K562 (cell line): ENCODE data around the gene MYH9.
"Not testable (repeated sequence)": the region's sequence is repeated elsewhere in the genome, so short reads cannot be mapped to it uniquely, and the experiment has no call there.

Experiments
- CTCF ChIP-seq, 3 experiments: IDR thresholded peaks in 2 of 3; conservative IDR thresholded peaks in 1 of 3; 2 replicates each; pipeline ENCODE4 v1.5.1; 2011 to 2012; ENCODE audit warnings: low read length in 3 of 3, mild to moderate bottlenecking in 3 of 3, control low read depth in 2 of 3, improper control_type of control experiment in 1 of 3, inconsistent platforms in 1 of 3, low read depth in 1 of 3, mixed read lengths in 1 of 3, moderate library complexity in 1 of 3; ENCODE audit not compliant: insufficient read depth in 2 of 3
- FOXP4 ChIP-seq: sonication (generic); formaldehyde crosslinking; IDR thresholded peaks from 2 replicates; pipeline ENCODE4 v1.8.0; 2022; ENCODE audit warnings: mild to moderate bottlenecking, missing genetic modification reagents, borderline replicate concordance
- POLR2A ChIP-seq: fragments of 450-650 bp; conservative IDR thresholded peaks from 2 replicates; pipeline ENCODE4 v1.6.1; 2016
- PREB ChIP-seq: sonication (generic); formaldehyde crosslinking; IDR thresholded peaks from 2 replicates; pipeline ENCODE4 v1.8.1; 2023; ENCODE audit warnings: mild to moderate bottlenecking, missing genetic modification reagents
- SAFB2 ChIP-seq: fragments of 200-400 bp; formaldehyde crosslinking; IDR thresholded peaks from 2 replicates; pipeline ENCODE4 v1.6.1; 2018; ENCODE audit warnings: borderline replicate concordance, low read length, low read depth, moderate library complexity; ENCODE audit not compliant: severe bottlenecking
- ZNF134 ChIP-seq: fragments of 250-450 bp; sonication (Bioruptor Pico); conservative IDR thresholded peaks from 2 replicates; pipeline ENCODE4 v1.4.0; 2020
- ZNF24 ChIP-seq: fragments of 450-650 bp; IDR thresholded peaks from 2 replicates; pipeline ENCODE4 v1.6.1; 2016

- TF ChIP-seq SAFB2; ZNF24; POLR2A; PREB; CTCF (IDR thresholded peaks at IDR 0.05 in 2 of 3, conservative IDR thresholded peaks at IDR 0.05 in 1 of 3; ENCODE audit: insufficient read depth in 2 of 3, low read depth in 1 of 3, low read length in 3 of 3); FOXP4; ZNF134 (CRISPR knock-in tag): not testable (repeated sequence)
Measured at GRCh38 chr22:36250292-36250960, 137.3 kb downstream of the MYH9 start.
